Left hindlimb (tissue), 1 donor: ENCODE results near the gene PEAK1.

Source experiments
- DNase-seq: peaks from one replicate; pipeline ENCODE4 v3.0.0-alpha.2; 2018

The PEAK1 gene

DNA sequence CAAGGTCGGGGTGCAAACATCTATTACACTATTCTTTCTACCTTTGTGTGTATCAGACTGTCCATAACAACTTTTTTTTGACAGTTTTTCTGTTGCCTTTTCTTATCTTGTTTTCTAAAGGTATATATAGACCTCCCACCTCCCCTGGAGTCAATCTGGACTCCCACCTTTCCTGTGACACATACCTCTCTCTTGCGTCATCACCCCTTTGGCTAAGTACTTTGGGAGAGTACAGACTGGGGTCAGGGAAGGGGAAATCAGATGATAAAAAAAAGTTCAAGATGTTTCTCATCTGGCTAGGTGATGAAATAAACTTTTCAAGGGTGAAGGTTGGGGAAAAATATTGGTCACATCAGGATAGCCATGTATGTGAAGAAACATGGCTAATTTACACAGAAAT is 366.2 kb downstream of the PEAK1 start:
- no peak for DNase-seq

DNA sequence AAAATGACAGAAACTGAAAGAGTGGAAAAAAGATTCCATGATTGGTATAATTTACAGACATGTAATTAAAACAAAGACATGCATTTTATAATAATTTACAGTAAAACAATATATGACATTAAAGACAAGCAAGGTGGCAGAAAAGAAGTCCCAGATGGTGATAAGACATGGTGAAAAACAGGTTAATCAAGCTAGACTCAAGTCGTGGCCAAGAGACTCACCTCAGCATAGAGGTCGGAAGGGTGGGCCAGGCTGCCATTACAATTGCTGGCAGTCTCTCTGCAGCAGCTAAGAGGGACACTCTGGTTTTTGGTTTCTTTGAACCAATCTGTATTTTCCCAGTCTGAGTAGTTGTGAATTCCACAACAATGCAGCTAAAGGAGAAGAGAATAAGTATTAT is 367.3 kb downstream of the PEAK1 start:
- DNase-seq: no peak
